ENCODE measurements around the gene KCNK1. TPM values are rescaled to one million over a fixed set of nuclear protein-coding genes. Genes with fewer than 3 reads are reported as not detected.

The KCNK1 gene
- total and polyA plus RNA-seq, 8 donors = 2.3 to 7.5 (median 3.8) TPM

DNA sequence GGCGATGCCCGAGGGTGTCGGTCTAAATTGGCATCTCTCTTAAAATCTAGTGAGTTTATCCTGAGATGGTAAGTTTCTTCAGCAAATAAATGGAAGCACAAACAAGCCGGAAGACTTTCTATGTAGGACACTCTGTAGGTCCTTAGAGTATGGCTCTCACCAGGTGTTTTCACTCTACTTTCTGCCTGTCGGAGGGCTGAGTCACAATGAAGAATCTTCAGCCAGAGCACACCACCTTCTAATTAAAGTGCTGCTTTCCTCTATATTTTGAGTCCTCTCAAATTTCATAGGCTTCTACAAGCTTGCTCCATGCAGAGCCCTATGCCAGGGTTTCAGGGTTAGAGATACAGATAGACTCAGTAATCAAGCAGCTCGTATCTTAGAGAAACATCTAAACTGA lies 27.1 kb downstream of the KCNK1 start:
- intact Hi-C loops (cut with DNase I) = no loop called here
- TF ChIP-seq, protein P1, sequence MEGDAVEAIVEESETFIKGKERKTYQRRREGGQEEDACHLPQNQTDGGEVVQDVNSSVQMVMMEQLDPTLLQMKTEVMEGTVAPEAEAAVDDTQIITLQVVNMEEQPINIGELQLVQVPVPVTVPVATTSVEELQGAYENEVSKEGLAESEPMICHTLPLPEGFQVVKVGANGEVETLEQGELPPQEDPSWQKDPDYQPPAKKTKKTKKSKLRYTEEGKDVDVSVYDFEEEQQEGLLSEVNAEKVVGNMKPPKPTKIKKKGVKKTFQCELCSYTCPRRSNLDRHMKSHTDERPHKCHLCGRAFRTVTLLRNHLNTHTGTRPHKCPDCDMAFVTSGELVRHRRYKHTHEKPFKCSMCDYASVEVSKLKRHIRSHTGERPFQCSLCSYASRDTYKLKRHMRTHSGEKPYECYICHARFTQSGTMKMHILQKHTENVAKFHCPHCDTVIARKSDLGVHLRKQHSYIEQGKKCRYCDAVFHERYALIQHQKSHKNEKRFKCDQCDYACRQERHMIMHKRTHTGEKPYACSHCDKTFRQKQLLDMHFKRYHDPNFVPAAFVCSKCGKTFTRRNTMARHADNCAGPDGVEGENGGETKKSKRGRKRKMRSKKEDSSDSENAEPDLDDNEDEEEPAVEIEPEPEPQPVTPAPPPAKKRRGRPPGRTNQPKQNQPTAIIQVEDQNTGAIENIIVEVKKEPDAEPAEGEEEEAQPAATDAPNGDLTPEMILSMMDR (IDR thresholded peaks at IDR 0.05) = no peak
- no peaks in the 10 kb centered on the region for H3K4me1 ChIP-seq

DNA sequence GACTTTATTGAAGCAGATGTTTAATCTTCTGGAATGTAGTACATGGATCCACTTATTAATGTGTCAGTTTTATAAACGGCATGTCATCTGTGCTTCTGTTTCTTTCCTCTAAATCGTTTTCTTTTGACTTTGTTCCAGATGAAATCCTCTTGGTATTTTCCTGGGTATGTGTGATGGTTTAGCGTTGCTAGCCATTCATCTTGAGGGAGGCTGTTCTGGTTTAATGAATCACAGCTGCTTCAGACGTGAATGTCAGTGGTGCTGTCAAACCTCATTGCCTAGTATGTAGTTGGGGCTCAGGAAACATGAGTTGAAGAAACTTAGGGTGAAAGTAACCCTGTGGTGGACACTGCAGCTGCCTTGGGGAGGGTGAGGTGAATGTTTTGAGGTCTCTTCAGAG lies 33.2 kb downstream of the KCNK1 start:
- intact Hi-C loops (cut with DNase I) = no loop called here
- DNase-seq (no peak), ATAC-seq (no peak), FAIRE-seq (no peak)
- no peak overlapping the region for H3K4me3 ChIP-seq
- H3K36me3 ChIP-seq = no peaks in the 10 kb centered on the region
- no peaks in the 10 kb centered on the region for H3K27me3 ChIP-seq
- no peak overlapping the region for H3K27ac ChIP-seq
- no peaks in the 10 kb centered on the region for H3K4me1 ChIP-seq
- TF ChIP-seq, protein P1 (IDR thresholded peaks at IDR 0.05) = no peak
- 63 to 67% methylated on average over 4 of the region's 4 CpGs for WGBS, 2 donors
- H3K9me3 ChIP-seq = no peaks in the 10 kb centered on the region

More for the DNA sequence above, 27.1 kb downstream of the KCNK1 start:
- Histone ChIP-seq H3K36me3 (no peaks in the 10 kb centered on the region), H3K27me3 (no peaks in the 10 kb centered on the region), H3K9me3 (no peaks in the 10 kb centered on the region), H3K4me3 (no peak overlapping the region), H3K27ac (no peak overlapping the region)
- DNase-seq (no peak), ATAC-seq (no peak), FAIRE-seq (no peak)
- WGBS, 2 donors = 94 to 97% methylated on average over 6 of the region's 6 CpGs

GRCh38 chr1:233647636-233648035 lies 33.7 kb downstream of the KCNK1 start:
- Histone ChIP-seq H3K4me1 (no peaks in the 10 kb centered on the region), H3K36me3 (no peaks in the 10 kb centered on the region), H3K9me3 (no peaks in the 10 kb centered on the region), H3K27ac (no peak overlapping the region), H3K27me3 (no peaks in the 10 kb centered on the region), H3K4me3 (no peak overlapping the region)
- DNase-seq (no peak), ATAC-seq (no peak), FAIRE-seq (no peak)
- 87 to 92% methylated on average over 2 of the region's 2 CpGs for WGBS, 2 donors
- intact Hi-C loops (cut with DNase I) = no loop called here
- TF ChIP-seq, protein P1 (IDR thresholded peaks at IDR 0.05) = no peak

DNA sequence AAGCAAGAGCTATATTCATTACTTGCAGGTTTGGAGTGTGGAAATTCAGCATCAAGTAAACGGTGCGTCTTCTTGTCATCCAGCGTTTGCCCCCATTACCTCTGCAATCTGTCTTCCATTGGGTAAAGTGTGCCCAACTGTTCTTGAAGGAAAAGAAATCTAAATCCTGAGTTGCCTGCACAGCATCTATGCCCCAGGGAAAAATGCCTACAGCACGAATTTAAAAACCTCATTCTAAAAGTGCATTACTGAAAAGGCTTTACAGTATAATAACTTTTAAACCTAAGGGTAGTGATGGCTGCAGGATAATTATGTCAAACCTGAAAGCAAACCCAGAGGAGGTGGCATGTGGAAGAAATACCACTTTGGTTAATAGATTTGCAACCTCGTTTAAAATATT lies 37.2 kb downstream of the KCNK1 start:
- Histone ChIP-seq H3K36me3 (no peaks in the 10 kb centered on the region), H3K9me3 (no peaks in the 10 kb centered on the region), H3K27me3 (no peaks in the 10 kb centered on the region), H3K4me3 (no peak overlapping the region), H3K4me1 (no peaks in the 10 kb centered on the region), H3K27ac (no peak overlapping the region)
- FAIRE-seq (no peak), DNase-seq (no peak), ATAC-seq (no peak)
- TF ChIP-seq, protein P1 (IDR thresholded peaks at IDR 0.05) = no peak
- intact Hi-C loops (cut with DNase I) = no loop called here
- 87 to 90% methylated on average over 5 of the region's 5 CpGs for WGBS, 2 donors

DNA sequence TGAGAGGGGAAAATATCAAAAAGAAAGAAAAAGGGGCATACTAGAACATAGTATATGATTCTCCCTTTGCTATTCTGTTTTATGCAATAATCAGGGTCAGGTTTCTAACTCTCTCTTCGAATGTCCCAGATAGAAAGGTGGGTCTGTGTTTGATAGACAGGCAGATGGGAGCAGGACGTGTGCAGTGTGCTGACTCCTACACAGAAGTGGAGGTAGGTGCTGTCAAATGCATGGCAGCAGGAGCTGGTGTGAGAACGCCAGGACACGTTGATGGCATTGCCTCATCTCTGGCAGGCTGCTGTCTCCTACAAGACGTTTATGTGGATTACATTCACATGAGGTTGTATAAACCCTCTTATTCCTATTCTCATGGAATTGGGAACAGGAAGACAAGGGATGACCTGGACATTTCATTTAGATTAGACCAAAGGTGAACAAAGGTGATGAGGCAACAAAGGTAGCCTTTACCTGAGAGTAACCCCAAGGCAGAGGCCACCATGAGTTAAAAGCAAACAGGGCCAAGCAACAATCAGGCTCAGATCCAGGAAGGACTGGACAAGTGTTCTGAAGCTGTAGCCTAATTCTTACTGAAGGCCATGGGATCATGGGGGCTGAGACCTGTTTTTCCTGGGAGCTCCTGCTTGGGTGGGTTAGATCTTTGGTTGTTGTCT lies 37.8 kb downstream of the KCNK1 start:
- no peak for ATAC-seq
- H3K36me3 ChIP-seq = no peaks in the 10 kb centered on the region
- DNase-seq = no peak
- no peak for FAIRE-seq
- H3K4me1 ChIP-seq = no peaks in the 10 kb centered on the region
- intact Hi-C loops (cut with DNase I) = no loop called here
- H3K4me3 ChIP-seq = no peak overlapping the region
- TF ChIP-seq, protein P1 (IDR thresholded peaks at IDR 0.05) = no peak
- no peaks in the 10 kb centered on the region for H3K27me3 ChIP-seq
- WGBS, 2 donors = 81 to 82% methylated on average over 5 of the region's 5 CpGs
- no peak overlapping the region for H3K27ac ChIP-seq
- no peaks in the 10 kb centered on the region for H3K9me3 ChIP-seq

All from pancreas (tissue), 10 donors.